ENCODE results near the gene TMED8.

DNA sequence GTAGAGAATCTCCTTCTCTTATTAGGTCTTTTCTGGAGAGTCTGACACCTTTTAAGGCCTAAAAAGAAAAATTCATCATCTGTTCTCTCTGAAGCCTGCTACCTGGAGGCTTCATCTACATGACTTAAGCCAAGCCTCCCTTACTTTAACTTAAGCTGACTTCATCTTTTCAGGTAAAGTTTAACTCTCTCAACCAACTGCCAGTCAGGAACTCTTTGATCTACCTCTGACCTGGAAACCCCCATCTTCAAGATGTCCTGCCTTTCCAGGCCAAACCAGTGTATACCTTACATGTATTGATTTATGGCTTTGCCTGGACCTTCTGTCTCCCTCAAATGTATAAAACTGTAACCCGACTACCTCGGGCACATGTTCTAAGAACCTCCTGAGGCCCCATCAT lies 38.6 kb downstream of the TMED8 start:
- TF ChIP-seq YY1 (IDR thresholded peaks at IDR 0.05) = no peak
- TF ChIP-seq, protein P1, sequence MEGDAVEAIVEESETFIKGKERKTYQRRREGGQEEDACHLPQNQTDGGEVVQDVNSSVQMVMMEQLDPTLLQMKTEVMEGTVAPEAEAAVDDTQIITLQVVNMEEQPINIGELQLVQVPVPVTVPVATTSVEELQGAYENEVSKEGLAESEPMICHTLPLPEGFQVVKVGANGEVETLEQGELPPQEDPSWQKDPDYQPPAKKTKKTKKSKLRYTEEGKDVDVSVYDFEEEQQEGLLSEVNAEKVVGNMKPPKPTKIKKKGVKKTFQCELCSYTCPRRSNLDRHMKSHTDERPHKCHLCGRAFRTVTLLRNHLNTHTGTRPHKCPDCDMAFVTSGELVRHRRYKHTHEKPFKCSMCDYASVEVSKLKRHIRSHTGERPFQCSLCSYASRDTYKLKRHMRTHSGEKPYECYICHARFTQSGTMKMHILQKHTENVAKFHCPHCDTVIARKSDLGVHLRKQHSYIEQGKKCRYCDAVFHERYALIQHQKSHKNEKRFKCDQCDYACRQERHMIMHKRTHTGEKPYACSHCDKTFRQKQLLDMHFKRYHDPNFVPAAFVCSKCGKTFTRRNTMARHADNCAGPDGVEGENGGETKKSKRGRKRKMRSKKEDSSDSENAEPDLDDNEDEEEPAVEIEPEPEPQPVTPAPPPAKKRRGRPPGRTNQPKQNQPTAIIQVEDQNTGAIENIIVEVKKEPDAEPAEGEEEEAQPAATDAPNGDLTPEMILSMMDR (IDR thresholded peaks at IDR 0.05; ENCODE audit: low read depth, low read length, missing input control) = no peak
- TF ChIP-seq, protein P2, sequence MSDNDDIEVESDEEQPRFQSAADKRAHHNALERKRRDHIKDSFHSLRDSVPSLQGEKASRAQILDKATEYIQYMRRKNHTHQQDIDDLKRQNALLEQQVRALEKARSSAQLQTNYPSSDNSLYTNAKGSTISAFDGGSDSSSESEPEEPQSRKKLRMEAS (IDR thresholded peaks at IDR 0.05) = no peak
- no peak for TF ChIP-seq RXRA (IDR thresholded peaks at IDR 0.05)
- no peak for TF ChIP-seq HNF4A (conservative IDR thresholded peaks at IDR 0.05)
- TF ChIP-seq RAD21 (IDR thresholded peaks at IDR 0.05) = no peak
- no peak for TF ChIP-seq EGR1 (IDR thresholded peaks at IDR 0.05; ENCODE audit: low read depth in 2 of 2)
- TF ChIP-seq, protein P3, sequence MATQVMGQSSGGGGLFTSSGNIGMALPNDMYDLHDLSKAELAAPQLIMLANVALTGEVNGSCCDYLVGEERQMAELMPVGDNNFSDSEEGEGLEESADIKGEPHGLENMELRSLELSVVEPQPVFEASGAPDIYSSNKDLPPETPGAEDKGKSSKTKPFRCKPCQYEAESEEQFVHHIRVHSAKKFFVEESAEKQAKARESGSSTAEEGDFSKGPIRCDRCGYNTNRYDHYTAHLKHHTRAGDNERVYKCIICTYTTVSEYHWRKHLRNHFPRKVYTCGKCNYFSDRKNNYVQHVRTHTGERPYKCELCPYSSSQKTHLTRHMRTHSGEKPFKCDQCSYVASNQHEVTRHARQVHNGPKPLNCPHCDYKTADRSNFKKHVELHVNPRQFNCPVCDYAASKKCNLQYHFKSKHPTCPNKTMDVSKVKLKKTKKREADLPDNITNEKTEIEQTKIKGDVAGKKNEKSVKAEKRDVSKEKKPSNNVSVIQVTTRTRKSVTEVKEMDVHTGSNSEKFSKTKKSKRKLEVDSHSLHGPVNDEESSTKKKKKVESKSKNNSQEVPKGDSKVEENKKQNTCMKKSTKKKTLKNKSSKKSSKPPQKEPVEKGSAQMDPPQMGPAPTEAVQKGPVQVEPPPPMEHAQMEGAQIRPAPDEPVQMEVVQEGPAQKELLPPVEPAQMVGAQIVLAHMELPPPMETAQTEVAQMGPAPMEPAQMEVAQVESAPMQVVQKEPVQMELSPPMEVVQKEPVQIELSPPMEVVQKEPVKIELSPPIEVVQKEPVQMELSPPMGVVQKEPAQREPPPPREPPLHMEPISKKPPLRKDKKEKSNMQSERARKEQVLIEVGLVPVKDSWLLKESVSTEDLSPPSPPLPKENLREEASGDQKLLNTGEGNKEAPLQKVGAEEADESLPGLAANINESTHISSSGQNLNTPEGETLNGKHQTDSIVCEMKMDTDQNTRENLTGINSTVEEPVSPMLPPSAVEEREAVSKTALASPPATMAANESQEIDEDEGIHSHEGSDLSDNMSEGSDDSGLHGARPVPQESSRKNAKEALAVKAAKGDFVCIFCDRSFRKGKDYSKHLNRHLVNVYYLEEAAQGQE (IDR thresholded peaks at IDR 0.05) = no peak
- TF ChIP-seq JUND (IDR thresholded peaks at IDR 0.05) = no peak
- TF ChIP-seq GABPA (IDR thresholded peaks at IDR 0.05 in 1 of 2, conservative IDR thresholded peaks at IDR 0.05 in 1 of 2) = no peak
- TF ChIP-seq TAF1 (conservative IDR thresholded peaks at IDR 0.05) = no peak
- TF ChIP-seq, protein P4, sequence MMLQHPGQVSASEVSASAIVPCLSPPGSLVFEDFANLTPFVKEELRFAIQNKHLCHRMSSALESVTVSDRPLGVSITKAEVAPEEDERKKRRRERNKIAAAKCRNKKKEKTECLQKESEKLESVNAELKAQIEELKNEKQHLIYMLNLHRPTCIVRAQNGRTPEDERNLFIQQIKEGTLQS (IDR thresholded peaks at IDR 0.05) = no peak
- TF ChIP-seq SP1 (IDR thresholded peaks at IDR 0.05) = no peak

Data from liver (tissue), 3 donors.